Sigmoid colon (tissue), 4 donors: ENCODE results near the gene POLR1H.

Experiments
- CTCF ChIP-seq, 4 experiments: fragments of 450-650 bp in 3 of 4; fragments of 200-600 bp in 1 of 4; IDR thresholded peaks; one replicate each; pipeline ENCODE4 v1.5.1; 2016 to 2019; ENCODE audit warnings: antibody characterized with exemption in 4 of 4, mild to moderate bottlenecking in 3 of 4, moderate library complexity in 2 of 4
- POLR2A ChIP-seq, 2 donors: fragments of 450-650 bp; IDR thresholded peaks; one replicate each; pipeline ENCODE4 v1.6.1; 2016; ENCODE audit warnings: antibody characterized with exemption in 2 of 2, mild to moderate bottlenecking in 2 of 2, moderate library complexity in 2 of 2
- POLR2AphosphoS5 ChIP-seq, 4 donors: sonication (generic); formaldehyde crosslinking; IDR thresholded peaks; one replicate each; pipeline ENCODE4 v1.6.1; 2017; ENCODE audit warnings: antibody characterized with exemption in 4 of 4

DNA sequence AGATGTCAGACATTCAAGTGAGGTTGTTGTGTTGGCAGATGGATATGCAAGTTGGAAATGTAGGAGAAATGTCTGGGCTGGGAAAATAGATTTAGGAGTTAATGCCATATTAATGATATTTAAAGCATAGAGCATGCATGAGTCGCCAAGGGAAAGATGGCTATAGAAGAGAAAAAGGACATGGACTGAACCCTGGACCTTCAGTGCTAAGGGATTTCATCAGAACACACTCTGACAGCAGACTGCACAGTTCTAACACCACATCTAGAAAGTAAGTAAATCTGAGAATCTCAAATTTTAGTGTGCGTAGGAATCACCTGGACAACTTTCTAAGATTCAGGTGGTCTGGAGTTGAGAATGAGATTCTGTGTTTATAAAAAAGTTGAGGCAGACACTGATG, 17.3 kb upstream of the POLR1H start:
- TF ChIP-seq CTCF (IDR thresholded peaks at IDR 0.05) (no peak), POLR2AphosphoS5 (IDR thresholded peaks at IDR 0.05) (no peak), POLR2A (IDR thresholded peaks at IDR 0.05) (no peak)
